Measurements from ENCODE around the gene PALM3. TPM values are rescaled to one million over a fixed set of nuclear protein-coding genes. Genes with fewer than 3 reads are reported as not detected.

Gene PALM3, protein sequence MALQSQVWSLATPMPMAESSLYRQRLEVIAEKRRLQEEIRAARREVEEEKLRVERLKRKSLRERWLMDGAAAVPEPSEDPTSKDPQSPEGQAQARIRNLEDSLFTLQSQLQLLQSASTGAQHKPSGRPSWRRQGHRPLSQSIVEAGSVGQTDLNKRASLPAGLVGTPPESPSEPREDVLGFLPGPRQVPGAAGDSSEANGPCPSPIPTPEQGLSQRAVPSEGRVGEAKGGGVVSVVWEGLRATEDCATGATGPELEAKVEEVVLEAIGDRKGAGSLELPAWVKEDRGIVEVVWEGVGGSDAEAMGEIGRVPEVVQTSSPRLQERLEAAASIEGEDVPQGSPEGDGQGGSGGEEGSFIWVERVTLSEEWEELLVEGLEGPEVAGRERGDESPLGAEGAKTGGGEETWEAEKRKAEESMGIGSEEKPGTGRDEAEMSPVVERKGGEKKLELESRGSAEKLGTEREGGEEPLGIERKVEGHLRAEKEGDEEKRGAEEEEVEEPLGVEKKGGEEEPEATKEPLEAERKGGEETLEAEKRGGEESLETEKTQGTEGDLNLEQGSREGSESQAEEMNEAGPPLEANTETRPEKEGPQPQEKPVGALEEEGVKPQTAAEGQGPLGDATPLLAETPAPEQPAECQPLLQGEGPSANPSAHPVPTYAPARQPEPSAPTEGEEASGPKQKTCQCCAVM
- under 0.01 and 0.28 TPM in 2 replicates for total RNA-seq

DNA sequence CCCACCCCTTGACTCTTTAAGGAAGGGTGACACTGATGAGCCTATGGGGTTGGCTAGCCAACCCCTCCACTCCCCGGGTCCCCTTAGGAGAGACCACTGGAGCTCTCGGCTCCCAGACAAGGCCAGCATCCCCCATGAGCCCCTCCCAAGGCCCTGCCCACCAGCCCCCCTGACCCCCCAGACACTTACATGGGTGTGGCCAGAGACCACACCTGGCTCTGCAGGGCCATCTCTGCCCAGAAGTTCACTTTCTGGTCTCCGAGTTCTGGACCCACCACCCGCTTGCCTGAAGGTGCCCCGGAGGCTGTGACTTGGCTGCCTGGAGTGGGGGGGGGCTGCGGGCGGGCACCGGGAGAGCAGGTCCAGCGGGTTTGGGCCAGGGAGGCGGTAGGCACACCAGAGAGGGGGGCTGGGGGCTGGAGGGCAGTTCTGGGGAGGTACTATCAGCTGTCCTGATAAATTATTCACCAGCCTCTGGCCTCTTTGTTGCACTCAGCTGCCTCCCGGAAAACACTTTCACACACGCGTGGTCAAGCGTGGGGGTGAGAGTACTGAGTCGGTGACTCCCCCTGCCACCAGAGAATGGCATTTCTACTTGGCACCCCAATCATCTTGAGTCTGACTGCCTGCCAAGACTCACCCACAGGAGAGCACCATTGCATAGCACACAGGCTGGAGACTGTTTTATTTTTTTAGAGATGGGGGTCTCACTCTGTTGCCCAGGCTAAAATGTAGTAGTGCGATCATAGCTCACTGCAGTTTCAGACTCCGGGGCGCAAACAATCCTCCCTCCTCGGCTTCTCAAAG lies at the start of gene PALM3:
Gene PALM3 (minus strand): TSS at position 326 of the 807 bp plus-strand sequence. CDS start 96 bp downstream, at position 230.

DNA sequence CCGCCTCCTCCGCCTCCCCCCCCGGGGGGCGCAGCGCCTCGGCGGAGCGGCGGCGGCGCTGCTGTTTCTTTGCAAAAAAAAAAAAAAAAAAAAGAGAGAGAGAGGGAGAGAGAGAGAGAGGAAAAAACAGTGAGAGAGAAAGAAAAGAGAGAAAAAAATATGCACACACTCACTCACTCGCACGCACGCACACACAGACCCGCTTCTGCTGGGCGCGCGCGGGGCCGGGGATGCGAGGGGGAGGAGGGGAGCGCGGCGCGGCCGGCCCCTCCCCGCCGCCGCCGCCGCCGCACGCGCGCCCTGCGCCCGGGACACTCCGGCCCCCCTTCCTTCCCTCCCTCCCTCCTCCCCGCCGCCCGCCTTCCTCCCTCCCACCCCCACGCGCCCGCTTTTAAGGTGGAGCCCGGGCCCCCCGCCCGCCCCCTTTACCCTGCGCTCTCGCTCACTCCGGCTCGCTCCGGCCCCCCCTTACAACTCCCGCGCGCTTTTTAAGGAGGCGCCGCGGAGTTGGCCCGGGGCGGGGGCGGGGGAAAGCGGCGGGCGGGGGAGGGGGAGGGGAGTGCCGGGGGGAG lies 28.7 kb upstream of the PALM3 start, which contains the start of gene SAMD1:
Gene SAMD1 (minus strand): TSS at position 243 of the 572 bp plus-strand sequence.

DNA sequence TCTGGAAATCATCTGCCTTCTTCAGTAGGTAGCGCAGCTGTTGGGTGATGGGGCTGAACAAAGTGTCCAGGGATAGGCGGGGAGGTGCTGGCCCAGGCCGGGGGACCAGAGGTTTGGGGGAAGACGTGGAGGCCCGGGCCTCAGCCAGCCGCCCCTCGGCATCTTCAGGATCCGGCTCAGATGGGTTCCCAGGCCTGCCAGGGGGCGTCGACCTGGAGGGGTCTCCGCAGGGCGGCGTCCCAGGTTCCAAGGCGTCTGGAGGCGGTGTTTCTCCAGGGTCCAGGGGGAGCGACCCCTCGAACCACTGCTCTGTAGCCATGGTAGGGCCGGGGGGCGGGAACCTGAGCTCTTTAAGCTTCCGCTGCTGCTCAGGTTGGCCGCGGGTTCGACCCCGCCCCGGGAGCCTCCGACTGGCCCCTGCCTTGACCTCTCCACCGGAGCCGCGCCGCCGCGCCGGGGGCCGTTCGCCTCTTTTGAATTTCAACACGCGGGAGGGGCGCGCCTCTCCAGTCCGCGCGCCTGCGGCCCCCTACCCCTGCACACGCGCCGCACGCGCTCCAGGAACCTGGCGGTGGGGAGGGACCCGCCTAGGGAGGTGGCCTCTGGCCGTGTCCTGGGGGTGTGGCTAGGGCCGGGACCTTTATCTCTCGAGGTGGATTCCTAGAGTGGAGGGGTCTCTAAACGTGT lies 23.6 kb upstream of the PALM3 start, which contains the start of gene C19orf67:
Gene C19orf67 (minus strand): TSS at position 475 of the 687 bp plus-strand sequence. CDS start 156 bp downstream, at position 319.

DNA sequence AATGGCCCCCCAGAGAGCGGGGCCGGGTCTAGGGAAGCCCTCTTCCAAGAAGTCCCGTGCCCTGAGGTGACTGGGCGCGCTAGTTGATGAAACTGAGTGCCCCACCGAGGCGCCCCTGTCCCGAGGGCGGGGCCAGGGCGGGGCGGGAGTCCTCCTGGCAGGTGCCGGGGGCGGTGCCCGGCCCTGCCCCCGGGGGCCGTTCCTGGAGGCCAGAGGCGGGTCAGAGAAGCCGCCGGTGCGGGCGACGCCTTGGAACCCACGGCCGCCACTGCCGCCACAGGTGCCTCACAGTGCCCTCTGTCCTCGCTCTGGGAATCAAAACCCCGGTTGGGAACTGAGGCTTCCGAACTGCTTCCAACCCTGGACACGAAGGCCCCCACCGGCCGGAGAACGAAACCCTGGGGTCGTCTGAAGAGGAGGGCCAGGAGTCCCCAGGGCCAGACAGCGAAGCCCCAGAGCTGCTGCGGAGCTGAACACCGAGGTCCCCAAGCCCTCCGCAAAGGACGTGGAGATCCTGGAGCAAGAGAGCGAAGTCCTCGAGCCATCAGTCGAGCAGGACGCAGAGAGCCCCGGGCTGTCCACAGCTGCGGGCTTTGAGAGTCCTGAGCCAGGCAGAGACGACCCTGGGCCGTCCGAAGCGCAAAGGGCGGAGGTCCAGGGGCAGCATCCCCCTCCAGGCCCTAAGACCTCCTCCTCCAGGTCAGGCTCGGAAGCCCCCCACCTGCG lies 10.8 kb upstream of the PALM3 start, which contains the start of gene MISP3:
Gene MISP3 (plus strand): TSS at position 252 of the 726 bp plus-strand sequence. CDS start 524 bp downstream, outside the sequence.

DNA sequence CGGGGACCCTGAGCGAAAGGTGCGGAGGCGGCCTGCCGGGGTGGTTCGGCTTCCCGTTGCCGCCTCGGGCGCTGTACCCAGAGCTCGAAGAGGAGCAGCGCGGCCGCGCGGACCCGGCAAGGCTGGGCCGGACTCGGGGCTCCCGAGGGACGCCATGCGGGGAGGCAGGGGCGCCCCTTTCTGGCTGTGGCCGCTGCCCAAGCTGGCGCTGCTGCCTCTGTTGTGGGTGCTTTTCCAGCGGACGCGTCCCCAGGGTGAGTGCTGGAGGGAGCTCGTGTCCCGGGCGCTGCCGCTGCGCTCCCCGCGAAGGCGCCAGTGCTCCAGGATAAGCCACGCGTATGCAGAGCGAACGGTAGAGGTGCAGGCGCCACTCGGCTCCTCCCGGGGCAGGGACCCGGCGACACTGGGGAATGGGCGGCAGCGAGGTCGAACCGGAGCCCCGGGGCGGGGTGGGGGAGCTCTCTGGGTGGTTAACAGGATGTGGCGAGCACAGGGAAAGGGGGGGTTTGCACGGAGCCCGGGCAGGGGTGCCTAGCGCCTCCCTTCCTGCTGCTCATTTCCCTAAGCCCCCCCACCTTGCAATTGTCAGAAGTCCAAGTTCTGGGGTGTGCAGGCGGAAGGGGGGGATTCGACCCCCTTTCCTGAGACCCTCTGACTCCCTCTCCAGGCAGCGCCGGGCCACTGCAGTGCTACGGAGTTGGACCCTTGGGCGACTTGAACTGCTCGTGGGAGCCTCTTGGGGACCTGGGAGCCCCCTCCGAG lies 30.0 kb downstream of the PALM3 start, which contains the start of gene IL27RA:
Gene IL27RA (plus strand): TSS at position 44 of the 762 bp plus-strand sequence. CDS start 111 bp downstream, at position 155.

DNA sequence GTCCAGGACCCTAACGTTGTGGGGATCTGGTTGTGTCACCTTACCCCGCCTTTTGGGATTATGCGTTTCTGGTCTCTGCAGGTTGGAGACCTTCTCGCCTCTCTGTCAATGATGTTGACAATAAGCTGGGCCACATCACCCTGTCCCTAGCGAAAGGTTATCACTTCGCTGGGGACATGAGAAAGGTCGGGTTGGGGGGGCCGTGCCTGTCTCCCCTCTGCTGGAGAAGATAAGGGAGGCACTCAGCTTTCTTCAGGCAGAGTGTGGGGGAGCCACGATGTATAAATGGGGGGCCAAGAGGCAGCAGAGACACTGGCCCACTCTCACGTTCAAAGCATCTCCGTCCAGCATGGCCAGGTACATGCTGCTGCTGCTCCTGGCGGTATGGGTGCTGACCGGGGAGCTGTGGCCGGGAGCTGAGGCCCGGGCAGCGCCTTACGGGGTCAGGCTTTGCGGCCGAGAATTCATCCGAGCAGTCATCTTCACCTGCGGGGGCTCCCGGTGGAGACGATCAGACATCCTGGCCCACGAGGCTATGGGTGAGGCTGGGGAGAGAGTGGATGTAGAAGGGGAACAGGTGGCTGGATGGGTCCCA lies 33.9 kb downstream of the PALM3 start, which contains the start of gene RLN3:
Gene RLN3 (plus strand): TSS at position 293 of the 595 bp plus-strand sequence. CDS start 57 bp downstream, at position 350.

DNA sequence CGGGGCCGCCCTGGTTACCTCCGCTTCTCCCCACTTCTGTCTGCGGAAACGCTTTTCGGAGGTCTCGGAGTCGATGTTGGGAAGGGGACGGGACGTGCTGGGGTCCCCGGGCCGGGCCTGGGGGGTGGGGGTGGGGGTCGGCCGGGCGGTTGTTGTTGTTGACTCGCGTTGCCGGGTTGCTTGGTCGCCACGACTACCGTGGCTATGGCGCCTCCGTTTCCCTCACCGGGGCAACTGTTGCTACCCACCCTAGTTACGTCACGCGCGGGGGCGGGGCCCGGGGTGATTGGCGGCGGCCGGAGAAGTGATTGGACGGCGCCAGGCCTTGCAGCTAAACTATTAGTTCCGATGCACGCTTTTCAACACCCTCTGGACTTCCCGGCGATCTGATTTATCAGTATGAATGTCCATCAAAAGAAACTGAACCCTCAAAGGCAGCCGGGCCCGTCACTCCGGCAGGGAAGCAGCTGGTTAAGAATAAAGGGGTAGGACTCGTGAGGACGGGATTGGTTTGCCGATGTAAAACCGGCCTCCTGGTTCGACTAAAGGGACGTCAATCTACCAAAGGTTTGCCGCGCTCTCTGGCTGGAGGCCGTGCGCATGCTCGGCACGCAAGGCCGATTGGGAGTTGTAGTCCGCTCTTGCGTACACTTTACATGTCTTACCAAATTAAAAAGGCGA lies 55.7 kb downstream of the PALM3 start, which contains the start of gene RFX1:
Gene RFX1 (minus strand): TSS at position 236 of the 681 bp plus-strand sequence. CDS start 12,477 bp downstream, outside the sequence.

Other genes starting within 250 kb of the PALM3 start
- gene NANOS3, start 184.9 kb downstream of the PALM3 start, total RNA-seq = not detected in 2 replicates
- 0.14 and 0.55 TPM in 2 replicates for gene BRME1, start 156.0 kb downstream of the PALM3 start, total RNA-seq
- gene CC2D1A, start 155.9 kb downstream of the PALM3 start, total RNA-seq = 5.0 TPM in 2 replicates
- 2.1 and 3.1 TPM in 2 replicates for gene PODNL1, start 123.7 kb downstream of the PALM3 start, total RNA-seq
- gene DCAF15, start 109.6 kb downstream of the PALM3 start, total RNA-seq = 4.4 and 5.5 TPM in 2 replicates
- gene RFX1, start 55.8 kb downstream of the PALM3 start, total RNA-seq = 1.00 and 2.3 TPM in 2 replicates
- not detected in 2 replicates for gene RLN3, start 33.9 kb downstream of the PALM3 start, total RNA-seq
- gene IL27RA, start 30.3 kb downstream of the PALM3 start, total RNA-seq = 1.7 and 1.8 TPM in 2 replicates
- gene MISP3, start 10.7 kb upstream of the PALM3 start, total RNA-seq = 0.28 TPM in 2 replicates
- gene C19orf67, start 23.7 kb upstream of the PALM3 start, total RNA-seq = not detected in 2 replicates
- 11.5 and 21.0 TPM in 2 replicates for gene SAMD1, start 28.7 kb upstream of the PALM3 start, total RNA-seq
- 25.9 and 26.2 TPM in 2 replicates for gene PRKACA, start 55.7 kb upstream of the PALM3 start, total RNA-seq
- gene ASF1B, start 74.5 kb upstream of the PALM3 start, total RNA-seq = 0.65 and 1.1 TPM in 2 replicates
- 2.0 and 4.3 TPM in 2 replicates for gene ADGRL1, start 144.1 kb upstream of the PALM3 start, total RNA-seq